ENCODE results near the gene TLCD3B. TPM values are rescaled to one million over a fixed set of nuclear protein-coding genes. Genes with fewer than 3 reads are reported as not detected.

TLCD3B gene
- total and polyA plus RNA-seq, 9 of the 15 experiments (the other 6 are each of a cell fraction or from before 2014, with no cell fraction given), result 0.10 to 0.52 (median 0.23) TPM; not detected in 4

GRCh38 chr16:29995324-29995910 is 35.7 kb downstream of the TLCD3B start, which contains the start of gene HIRIP3 (continued):
- TF ChIP-seq ZBTB40 (IDR thresholded peaks at IDR 0.05) (0 out of 2 replicates have a peak, but pooled peaks have one; percentile 14), ZBTB40 (CRISPR knock-in tag; IDR thresholded peaks at IDR 0.05) (no peak), ZNF639 (CRISPR knock-in tag; conservative IDR thresholded peaks at IDR 0.05 in 1 of 2, IDR thresholded peaks at IDR 0.05 in 1 of 2) (peak in 1 of 2 experiments; percentile 80; a peak in 1 of 4 replicates), ZBED1 (IDR thresholded peaks at IDR 0.05) (no peak; the same call in 1 of the 2 replicates), PURB (CRISPR knock-in tag; IDR thresholded peaks at IDR 0.05; ENCODE audit: low read depth) (no peak), ZNF431 (CRISPR knock-in tag; IDR thresholded peaks at IDR 0.05) (no peak), ZBTB11 (CRISPR knock-in tag; IDR thresholded peaks at IDR 0.05) (no peak; a peak in 1 of 6 replicates), SAP30 (IDR thresholded peaks at IDR 0.05; ENCODE audit: borderline replicate concordance, insufficient read depth, low read depth, low read length, poor library complexity, severe bottlenecking) (peak; percentile 88), HDAC2 (IDR thresholded peaks at IDR 0.05) (0 out of 2 replicates have a peak, but pooled peaks have one; percentile 55), ZC3H4 (CRISPR knock-in tag; IDR thresholded peaks at IDR 0.05; ENCODE audit: borderline replicate concordance) (no peak)
- TF ChIP-seq, protein P1, sequence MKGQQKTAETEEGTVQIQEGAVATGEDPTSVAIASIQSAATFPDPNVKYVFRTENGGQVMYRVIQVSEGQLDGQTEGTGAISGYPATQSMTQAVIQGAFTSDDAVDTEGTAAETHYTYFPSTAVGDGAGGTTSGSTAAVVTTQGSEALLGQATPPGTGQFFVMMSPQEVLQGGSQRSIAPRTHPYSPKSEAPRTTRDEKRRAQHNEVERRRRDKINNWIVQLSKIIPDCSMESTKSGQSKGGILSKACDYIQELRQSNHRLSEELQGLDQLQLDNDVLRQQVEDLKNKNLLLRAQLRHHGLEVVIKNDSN (CRISPR knock-in tag; IDR thresholded peaks at IDR 0.05), result no peak

All from K562 (cell line).